ENCODE measurements around the gene RGS14.

Gene RGS14

DNA sequence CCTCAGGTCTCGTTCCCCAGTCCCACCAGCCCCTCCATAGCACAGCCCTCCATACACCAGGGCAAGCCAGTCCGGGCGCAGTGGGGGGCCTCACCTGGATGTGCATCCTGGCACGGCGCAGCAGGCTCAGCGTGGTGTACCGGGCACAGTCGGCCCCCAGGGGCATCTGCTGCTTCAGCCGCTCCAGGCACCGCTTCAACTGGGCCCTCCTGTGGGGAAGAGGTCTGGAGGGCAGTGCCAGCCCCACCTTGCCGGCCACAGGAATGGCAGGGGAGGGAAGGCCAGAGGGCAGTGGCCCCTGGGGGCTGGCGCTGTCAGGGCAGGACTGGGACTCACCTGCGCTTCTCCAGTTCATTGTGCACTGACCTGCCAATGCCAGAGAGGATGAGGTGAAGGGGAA lies 47.4 kb upstream of the RGS14 start:
- Histone ChIP-seq H3K79me2 (ENCODE audit: control insufficient read depth, low read length) (peaks cover 42% of the 10 kb centered on the region), H3K4me2 (ENCODE audit: low read length) (peak overlapping the region; percentile 94), H3F3A (ENCODE audit: control insufficient read depth, insufficient read depth) (peaks cover 16% of the 10 kb centered on the region), H3K27ac (ENCODE audit: low read depth, low read length) (peak overlapping the region; percentile 49), H3K9me3 (ENCODE audit: control insufficient read depth, insufficient read depth, low read length) (no peaks in the 10 kb centered on the region), H3K4me3 (ENCODE audit: low read length) (peak overlapping the region; percentile 83), H3K27me3 (ENCODE audit: control insufficient read depth, low read length) (no peaks in the 10 kb centered on the region), H3K36me3 (ENCODE audit: control insufficient read depth, low read length) (peaks cover 62% of the 10 kb centered on the region), H4K20me1 (ENCODE audit: control insufficient read depth, insufficient read depth, low read depth, low read length) (peaks cover 13% of the 10 kb centered on the region), H3K9me2 (replicated peaks; ENCODE audit: control insufficient read depth, low read length) (no peaks in the 10 kb centered on the region), H3K4me1 (ENCODE audit: control insufficient read depth, low read length) (peaks cover 66% of the 10 kb centered on the region)
- TF ChIP-seq EZH2phosphoT487 (IDR thresholded peaks at IDR 0.05; ENCODE audit: borderline replicate concordance, low read length) = no peak
- TF ChIP-seq, protein P1, sequence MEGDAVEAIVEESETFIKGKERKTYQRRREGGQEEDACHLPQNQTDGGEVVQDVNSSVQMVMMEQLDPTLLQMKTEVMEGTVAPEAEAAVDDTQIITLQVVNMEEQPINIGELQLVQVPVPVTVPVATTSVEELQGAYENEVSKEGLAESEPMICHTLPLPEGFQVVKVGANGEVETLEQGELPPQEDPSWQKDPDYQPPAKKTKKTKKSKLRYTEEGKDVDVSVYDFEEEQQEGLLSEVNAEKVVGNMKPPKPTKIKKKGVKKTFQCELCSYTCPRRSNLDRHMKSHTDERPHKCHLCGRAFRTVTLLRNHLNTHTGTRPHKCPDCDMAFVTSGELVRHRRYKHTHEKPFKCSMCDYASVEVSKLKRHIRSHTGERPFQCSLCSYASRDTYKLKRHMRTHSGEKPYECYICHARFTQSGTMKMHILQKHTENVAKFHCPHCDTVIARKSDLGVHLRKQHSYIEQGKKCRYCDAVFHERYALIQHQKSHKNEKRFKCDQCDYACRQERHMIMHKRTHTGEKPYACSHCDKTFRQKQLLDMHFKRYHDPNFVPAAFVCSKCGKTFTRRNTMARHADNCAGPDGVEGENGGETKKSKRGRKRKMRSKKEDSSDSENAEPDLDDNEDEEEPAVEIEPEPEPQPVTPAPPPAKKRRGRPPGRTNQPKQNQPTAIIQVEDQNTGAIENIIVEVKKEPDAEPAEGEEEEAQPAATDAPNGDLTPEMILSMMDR (IDR thresholded peaks at IDR 0.05; ENCODE audit: low read depth, low read length, poor library complexity, severe bottlenecking) = no peak

DNA sequence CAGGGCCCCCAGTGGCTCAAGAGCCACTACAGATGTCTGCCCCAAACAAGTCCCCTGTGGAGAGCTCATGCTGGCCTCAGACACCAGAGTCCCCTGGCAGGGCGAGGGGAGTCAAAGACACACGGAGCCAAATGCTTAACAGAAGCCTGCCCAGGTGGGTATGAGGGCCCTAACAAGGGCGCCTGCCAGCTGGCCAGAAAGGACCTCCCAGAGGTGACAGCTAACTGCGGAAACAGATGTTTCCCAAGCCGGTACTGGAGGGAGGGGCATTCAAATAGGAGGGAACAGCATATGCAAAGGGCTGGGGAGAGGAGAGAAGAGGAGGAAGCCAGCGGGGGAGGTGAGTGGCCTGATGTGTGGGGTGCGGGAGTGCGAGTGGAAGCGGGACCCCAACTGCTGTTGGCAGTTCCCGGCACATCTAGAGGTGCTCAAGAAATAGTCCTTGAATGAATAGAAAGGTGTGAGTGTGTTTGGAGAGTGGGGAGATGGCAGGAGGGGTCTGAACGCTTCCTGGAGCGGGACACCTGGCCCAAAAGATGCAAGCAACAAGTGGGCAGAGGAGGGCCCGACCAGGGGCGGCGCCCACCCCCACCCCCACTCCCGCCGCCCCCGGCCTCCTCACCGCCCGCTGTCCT lies 46.9 kb upstream of the RGS14 start:
- Histone ChIP-seq H3K79me2 (ENCODE audit: control insufficient read depth, low read length) (peaks cover 37% of the 10 kb centered on the region), H3K4me3 (ENCODE audit: low read length) (peak overlapping the region; percentile 83), H3K27ac (ENCODE audit: low read depth, low read length) (peak overlapping the region; percentile 84), H3K4me2 (ENCODE audit: low read length) (peak overlapping the region; percentile 94), H3K36me3 (ENCODE audit: control insufficient read depth, low read length) (peaks cover 56% of the 10 kb centered on the region), H3K4me1 (ENCODE audit: control insufficient read depth, low read length) (peaks cover 61% of the 10 kb centered on the region), H3K9me2 (replicated peaks; ENCODE audit: control insufficient read depth, low read length) (no peaks in the 10 kb centered on the region), H3K9me3 (ENCODE audit: control insufficient read depth, insufficient read depth, low read length) (no peaks in the 10 kb centered on the region), H4K20me1 (ENCODE audit: control insufficient read depth, insufficient read depth, low read depth, low read length) (peaks cover 13% of the 10 kb centered on the region), H3K27me3 (ENCODE audit: control insufficient read depth, low read length) (no peaks in the 10 kb centered on the region), H3F3A (ENCODE audit: control insufficient read depth, insufficient read depth) (peaks cover 16% of the 10 kb centered on the region)
- no peak for TF ChIP-seq EZH2phosphoT487 (IDR thresholded peaks at IDR 0.05; ENCODE audit: borderline replicate concordance, low read length)

DNA sequence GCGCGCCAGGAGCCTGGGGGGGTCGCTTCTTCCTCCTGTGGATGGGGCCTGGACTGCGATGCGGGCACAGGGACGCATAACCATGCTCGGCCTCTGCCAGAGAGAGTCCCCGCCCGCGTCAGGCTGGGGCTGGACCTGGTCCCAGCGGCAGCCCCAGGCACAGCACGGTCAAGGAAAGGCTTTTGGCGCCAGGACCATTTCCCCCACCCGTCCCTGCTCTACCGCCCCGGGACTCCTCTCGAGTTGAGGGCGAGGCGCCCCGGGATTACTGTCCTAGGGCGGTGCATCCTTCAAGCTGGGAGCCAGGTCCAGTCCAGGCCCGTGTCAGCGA lies 46.4 kb upstream of the RGS14 start:
- peak overlapping the region; percentile 94 for H3K4me2 ChIP-seq (ENCODE audit: low read length)
- H3K27ac ChIP-seq (ENCODE audit: low read depth, low read length) = peak overlapping the region; percentile 84
- TF ChIP-seq, protein P1 (IDR thresholded peaks at IDR 0.05; ENCODE audit: low read depth, low read length, poor library complexity, severe bottlenecking) = no peak
- no peak for TF ChIP-seq EZH2phosphoT487 (IDR thresholded peaks at IDR 0.05; ENCODE audit: borderline replicate concordance, low read length)
- peaks cover 58% of the 10 kb centered on the region for H3K4me1 ChIP-seq (ENCODE audit: control insufficient read depth, low read length)
- H3K4me3 ChIP-seq (ENCODE audit: low read length) = peak overlapping the region; percentile 83
- no peaks in the 10 kb centered on the region for H3K27me3 ChIP-seq (ENCODE audit: control insufficient read depth, low read length)
- H4K20me1 ChIP-seq (ENCODE audit: control insufficient read depth, insufficient read depth, low read depth, low read length) = peaks cover 13% of the 10 kb centered on the region
- H3F3A ChIP-seq (ENCODE audit: control insufficient read depth, insufficient read depth) = peaks cover 16% of the 10 kb centered on the region
- no peaks in the 10 kb centered on the region for H3K9me2 ChIP-seq (replicated peaks; ENCODE audit: control insufficient read depth, low read length)
- peaks cover 51% of the 10 kb centered on the region for H3K36me3 ChIP-seq (ENCODE audit: control insufficient read depth, low read length)
- no peaks in the 10 kb centered on the region for H3K9me3 ChIP-seq (ENCODE audit: control insufficient read depth, insufficient read depth, low read length)
- peaks cover 33% of the 10 kb centered on the region for H3K79me2 ChIP-seq (ENCODE audit: control insufficient read depth, low read length)

DNA sequence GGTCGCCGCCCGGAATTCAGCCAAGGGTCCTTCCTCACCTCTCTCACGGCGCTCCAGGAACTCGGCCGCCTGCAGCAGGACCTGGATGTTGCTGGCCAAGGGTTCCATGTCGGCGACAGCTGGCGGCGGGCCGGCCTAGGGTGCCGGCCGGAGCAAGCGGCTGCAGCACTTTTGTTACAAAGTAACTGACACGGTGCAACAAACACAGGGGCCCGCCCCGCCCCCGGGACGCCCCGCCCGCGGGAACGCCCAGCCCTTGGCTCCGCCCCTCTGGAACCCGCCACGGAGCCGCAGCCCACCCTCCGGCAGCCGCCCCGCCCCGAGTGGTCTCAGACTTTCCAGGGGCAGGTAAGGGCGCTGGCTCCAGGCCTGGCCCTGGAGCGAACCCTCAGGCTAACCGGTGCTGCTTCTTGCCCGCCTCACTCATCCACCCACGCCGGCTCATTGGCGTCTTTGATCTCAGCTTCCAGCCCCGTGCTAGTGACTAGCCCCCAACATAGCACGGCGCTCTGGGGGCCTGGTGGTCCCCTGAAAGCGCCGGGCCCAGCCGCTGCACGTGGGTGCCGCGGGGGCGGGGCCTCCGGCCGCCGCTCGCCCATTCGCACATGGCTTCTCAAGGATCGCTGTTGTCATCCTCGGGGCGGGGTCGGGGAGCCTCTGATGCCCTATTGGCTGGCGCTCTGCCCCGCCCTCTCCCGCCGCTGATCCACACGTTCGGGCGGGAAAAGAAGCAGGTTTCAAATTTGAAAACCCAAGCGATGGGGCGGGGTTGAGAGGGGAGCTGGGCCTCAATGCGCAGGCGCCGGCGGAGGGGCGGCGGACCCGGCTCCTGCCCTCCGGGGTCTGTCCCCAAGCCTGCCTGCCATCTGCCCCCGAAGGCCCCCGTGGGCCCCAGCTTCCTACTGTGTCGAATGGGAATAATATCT lies 45.7 kb upstream of the RGS14 start, which contains the start of gene MXD3:
TSS of gene MXD3 (minus strand) at position 176 of the 926 bp plus-strand sequence. CDS start at position 108, 68 bp downstream.
- TF ChIP-seq, protein P1 (IDR thresholded peaks at IDR 0.05; ENCODE audit: low read depth, low read length, poor library complexity, severe bottlenecking) = no peak
- no peak for TF ChIP-seq EZH2phosphoT487 (IDR thresholded peaks at IDR 0.05; ENCODE audit: borderline replicate concordance, low read length)
- peak within 1 kb of the TSS; percentile 94 for H3K4me2 ChIP-seq (ENCODE audit: low read length)
- peaks cover 45% of the 10 kb centered on the region for H3K36me3 ChIP-seq (ENCODE audit: control insufficient read depth, low read length)
- H3K4me3 ChIP-seq (ENCODE audit: low read length) = peak within 1 kb of the TSS; percentile 83
- H3K27me3 ChIP-seq (ENCODE audit: control insufficient read depth, low read length) = no peaks in the 10 kb centered on the region
- H3K9me3 ChIP-seq (ENCODE audit: control insufficient read depth, insufficient read depth, low read length) = no peaks in the 10 kb centered on the region
- peak within 1 kb of the TSS; percentile 84 for H3K27ac ChIP-seq (ENCODE audit: low read depth, low read length)
- peaks cover 13% of the 10 kb centered on the region for H4K20me1 ChIP-seq (ENCODE audit: control insufficient read depth, insufficient read depth, low read depth, low read length)
- peaks cover 33% of the 10 kb centered on the region for H3K79me2 ChIP-seq (ENCODE audit: control insufficient read depth, low read length)
- no peaks in the 10 kb centered on the region for H3K9me2 ChIP-seq (replicated peaks; ENCODE audit: control insufficient read depth, low read length)
- H3K4me1 ChIP-seq (ENCODE audit: control insufficient read depth, low read length) = peaks cover 53% of the 10 kb centered on the region
- H3F3A ChIP-seq (ENCODE audit: control insufficient read depth, insufficient read depth) = peaks cover 14% of the 10 kb centered on the region

Data from DOHH2 (cell line).